HG03066 (cell line): Measurements from ENCODE around the gene ATP8A2.

ENCODE experiments used
- ATAC-seq: cut with Tn5 transposase; IDR thresholded peaks from one replicate; pipeline ENCODE4 v1.9.1; 2021; ENCODE audit warnings: low read depth; ENCODE audit not compliant: unreplicated experiment

ATP8A2 gene

DNA sequence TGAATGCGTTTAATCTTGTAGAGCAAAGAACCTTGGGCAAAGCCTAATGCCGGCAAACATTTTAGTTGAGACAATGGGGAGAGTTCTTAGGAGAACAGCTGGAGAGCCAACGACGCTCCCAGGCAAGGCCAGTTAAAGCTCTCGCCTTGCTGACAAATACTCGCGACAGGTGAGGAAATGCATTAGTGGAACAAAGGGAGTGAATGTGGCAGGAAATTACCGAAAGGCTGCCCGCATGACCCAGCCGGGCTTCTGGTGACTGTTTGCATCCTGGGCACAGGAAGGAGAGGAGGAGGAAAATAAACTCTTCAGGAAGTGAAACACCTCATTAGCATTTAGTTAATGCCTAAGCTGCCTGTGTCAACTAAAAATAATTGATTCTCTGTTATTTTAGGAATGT, 605.4 kb downstream of the ATP8A2 start:
- no peak for ATAC-seq

DNA sequence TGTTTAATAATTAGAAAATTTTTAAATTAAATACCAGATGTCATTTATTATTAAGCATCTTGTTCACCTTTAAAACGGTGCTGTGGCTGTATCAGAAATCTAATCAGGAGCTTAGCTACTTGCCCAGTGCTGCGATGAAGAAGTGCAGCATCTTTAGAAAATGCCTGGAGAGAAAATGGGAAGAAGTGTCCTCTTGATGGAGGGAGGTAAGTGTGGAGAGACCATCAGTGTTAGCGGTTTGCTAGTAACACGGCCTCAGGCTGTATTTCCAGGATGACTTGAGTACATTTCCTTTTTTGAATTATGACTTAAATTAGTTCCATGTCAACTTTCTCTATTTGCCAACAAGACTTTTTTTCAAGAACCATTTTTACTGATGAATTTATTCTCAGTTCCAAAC, 605.9 kb downstream of the ATP8A2 start:
- ATAC-seq: no peak

DNA sequence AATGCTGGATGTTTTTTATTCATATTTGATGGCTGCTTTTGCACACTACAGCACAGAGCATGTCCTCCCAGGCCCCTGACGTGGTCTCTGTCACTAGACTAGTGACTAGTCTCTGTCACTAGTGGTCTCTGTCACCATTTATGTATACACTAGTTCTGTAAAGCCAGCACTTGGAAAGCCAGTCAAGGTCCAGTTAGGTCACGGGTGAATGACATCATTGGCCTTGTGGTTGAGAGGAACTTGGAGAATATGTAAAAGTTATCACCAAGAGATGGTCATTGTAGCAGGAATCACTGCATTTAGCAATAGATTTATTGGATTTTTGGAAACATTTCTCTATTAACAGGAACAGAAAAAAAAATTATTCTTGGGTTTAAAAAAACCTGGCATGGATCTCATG, 607.2 kb downstream of the ATP8A2 start:
- ATAC-seq: no peak

DNA sequence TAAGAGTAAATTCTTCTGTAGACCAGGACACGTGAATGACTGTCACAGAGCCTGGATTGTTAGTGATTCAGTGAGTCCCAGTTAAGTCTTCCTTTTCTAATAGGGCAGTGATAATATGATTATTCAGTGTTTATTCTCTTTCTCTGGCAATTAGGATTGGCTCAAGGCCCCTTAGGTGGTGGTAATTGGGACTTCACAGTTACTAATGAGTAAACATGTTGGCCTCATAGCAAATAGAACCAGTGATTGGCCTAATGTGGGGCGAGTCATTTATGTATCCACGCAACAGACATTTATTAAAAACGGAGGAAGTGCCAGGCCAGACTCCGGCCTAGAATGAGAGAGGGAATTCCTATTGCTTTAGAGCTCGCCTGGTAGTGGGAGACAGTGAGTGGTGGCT, 607.6 kb downstream of the ATP8A2 start:
- no peak for ATAC-seq

DNA sequence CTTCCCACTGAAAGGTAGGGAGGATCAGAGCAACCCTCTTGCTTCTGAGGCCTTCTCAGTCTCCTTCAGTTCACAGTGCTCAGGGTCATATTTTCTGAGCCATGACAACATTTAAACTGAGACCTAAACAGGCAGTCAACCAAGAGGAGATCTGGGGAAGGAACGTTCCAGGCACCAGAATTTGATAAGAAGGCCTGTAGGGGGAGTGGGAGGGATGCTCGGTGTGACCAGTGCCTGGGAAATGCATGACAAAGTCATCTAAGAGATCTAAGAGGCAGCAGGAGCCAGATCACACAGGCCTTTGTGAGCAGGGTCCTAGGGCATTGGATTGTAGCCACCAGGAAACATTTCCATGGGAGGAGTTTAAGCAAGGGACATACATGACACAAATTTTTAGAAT, 608.5 kb downstream of the ATP8A2 start:
- ATAC-seq: no peak

DNA sequence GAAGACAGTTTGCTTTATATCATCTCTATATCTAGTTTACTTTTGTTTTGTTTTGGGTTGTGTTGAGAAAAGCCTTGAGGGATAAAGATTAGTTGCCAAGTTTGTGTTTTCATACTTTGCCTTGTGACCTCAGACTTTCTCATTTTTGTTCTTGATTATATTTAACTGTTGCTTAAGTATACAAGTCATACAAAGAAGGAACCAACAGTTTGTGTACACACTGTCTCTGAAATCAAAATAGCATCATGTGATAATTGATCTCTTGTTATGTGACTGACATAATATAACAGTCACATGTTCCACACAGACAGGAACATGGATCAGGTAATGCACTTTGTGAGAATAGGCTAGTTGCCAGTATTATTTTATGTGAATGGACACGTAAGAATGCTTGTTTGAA, 609.3 kb downstream of the ATP8A2 start:
- ATAC-seq: no peak

DNA sequence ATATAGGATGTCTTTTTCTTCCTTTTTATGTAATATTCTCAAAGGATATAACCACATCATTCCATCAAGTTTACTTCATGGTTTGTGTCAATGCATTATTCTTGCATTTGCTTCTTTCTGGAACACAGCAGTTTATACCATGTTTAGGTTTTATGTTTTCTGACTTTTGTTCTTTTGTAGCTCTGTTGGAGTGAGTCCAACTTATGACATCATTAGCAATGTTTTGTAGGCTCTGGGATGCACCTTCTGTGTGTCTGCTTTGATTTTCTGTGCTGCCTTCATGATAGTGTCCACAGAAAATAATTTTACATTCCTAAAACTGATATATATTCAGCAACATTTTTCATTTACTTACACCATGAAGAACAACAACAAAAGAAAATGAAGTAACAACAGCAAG, 611.1 kb downstream of the ATP8A2 start:
- no peak for ATAC-seq

DNA sequence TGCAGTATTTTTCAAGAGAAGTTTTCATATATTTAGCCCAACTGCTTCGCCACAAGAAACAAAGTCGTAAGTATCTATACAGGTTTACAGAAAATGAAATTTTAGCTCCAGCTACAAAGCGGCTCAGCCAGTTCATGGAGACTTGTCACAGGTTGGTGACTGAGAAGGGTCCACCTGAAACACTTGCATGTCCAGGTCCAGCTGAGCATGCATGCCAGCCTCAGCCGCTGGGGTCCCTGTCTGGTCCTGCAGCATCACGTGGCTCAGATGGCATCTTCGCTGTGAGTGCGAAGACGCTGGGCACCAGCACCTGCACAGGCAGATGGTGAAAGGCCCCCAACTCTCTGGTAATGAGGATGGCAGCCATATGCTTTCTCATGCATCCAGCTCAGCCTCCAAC, 616.2 kb downstream of the ATP8A2 start:
- ATAC-seq: no peak

DNA sequence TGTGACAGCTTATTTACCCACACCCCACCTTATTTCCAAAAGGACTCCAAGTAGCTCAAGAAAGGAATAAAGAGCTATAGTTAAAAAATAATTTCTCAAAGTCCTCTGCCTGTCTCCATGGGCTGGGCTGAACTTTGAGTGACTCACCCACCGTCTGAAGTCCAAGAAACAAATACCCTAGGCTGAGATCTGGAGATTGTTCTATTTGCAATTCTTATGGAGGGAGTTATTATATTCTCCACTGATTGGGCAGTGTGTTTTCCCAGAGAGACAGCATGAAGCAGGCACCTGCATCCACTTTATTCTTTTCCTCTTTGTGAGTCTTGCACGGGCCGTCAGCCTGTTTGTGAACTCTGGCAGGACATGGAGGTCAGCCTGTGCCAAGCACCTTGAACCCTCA, 616.9 kb downstream of the ATP8A2 start:
- ATAC-seq: no peak

DNA sequence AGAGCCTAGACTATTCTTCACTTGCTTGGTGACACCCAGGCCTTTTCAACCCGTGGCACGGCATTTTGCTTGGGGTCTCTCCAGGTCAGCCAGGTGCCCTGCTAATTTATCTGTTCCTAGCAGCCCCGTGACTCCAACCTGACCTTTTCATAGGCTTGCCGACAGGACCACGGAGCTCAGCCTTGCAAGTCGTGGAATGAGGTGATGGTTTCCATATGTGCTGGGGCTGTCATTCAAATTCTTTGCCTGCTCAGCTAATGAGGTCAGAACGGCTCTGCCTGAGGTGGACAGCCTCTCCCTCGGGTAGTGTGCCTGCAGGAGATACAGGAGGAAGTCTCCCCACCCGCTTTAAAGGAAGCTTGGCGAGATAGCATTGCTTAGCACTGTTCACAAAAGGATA, 619.0 kb downstream of the ATP8A2 start:
- no peak for ATAC-seq

DNA sequence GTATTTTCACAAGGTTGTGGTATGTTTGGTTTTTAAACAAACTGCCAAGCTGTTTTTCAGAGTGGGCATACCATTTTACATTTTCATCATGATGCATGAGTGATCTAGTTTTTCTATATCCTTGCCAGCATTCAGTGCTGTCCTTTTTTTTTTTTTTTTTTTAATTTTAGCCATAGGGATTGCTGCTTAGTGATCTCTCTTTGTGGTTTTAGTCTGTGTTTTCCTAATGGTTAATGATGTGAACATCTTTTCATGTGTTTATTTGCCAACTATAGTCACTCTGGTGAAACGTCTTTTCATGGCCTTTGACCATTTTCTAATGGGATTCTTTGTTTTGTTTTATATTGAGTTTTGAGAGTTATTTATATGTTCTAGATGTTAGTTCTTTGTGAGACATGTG, 620.3 kb downstream of the ATP8A2 start:
- no peak for ATAC-seq

DNA sequence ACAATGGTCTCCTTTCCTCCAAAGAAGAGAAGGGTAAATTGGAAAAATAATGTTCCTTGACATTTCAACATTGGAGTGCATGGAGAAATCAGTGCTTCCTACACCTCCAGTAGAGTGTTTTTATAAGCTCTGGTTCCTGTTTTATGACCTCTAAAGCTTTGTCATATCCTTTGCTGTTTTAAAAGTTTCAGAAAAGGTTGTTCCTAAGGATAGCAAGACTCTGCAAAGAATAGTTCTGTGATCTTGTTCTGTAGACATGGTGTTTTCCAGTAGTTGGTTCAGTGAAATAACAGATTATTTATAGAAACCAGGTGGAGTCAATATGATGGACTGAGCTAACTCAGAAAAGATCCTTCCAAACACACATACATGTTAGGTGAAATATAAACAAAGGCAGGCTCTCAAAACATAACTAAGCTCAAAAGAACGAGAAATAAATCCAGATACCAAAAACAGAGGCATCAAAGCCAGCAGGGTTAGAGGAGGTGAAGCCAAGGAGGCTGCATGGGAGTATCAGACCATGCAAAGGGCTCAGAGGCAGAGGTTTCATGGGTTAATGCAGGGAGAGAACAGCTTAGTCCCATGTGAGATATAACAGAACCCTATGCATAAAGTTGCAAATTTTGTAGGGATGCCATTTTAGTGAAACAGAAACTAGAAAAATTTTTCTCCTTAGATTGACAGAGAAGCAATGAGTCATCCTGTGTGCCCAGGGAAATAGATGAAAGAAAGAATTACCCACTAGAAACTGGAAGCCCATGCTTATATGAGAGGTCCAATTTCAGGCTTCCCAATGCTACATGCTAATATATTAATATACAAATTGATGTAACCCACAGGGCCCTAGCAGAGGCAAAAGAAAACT, 635.7 kb downstream of the ATP8A2 start:
- ATAC-seq: no peak

DNA sequence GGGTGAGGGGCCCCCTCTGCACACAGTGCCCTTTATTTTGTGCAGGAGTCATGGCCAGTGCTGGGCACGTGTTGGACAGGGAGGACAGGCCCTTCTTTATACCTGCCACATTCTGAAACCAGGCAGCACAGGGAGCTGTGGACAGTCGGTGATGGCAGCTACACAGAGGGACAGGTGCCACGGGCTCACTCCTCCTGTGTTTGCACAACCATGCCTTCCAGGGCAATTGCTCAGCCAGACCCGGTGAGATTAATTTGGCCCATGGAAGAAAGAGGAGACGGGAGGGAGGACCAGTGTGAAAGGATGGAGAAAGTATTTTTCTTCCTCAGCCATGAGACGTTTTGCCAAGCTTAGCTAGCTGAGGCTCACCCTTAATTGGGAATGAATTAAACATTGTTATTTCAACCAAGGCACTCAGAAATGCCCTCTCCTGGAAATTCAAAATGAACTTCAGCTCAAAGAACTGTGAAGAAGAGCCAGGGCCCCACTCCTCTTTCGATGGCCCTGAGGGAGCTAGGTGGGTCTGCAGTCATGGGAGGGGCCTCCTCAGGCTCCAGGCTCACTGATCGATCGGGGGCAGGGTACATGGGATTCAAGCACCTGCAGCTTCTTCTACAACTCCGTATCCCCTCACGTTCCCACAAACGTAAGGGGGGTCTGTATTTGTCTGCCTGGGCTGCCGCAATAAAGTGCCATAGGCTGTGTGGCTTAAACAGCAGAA, 638.9 kb downstream of the ATP8A2 start:
- no peak for ATAC-seq

DNA sequence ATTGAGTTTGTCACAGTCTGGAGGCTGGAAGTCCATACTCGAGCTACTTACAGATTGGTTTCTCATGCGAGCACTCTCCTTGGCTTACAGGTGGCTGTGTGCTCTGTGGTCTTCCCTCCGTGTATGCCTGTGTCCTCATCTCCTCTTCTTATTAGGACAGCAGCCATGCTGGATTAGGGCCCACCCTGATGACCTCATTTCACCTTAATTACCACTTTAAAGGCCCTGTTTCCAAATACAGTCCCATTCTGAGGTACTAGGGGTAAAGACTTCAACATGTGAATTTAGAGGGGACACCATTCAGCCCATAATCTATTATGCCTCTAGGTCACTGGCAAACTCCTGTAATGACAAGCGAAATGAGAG, 639.4 kb downstream of the ATP8A2 start:
- ATAC-seq: no peak

DNA sequence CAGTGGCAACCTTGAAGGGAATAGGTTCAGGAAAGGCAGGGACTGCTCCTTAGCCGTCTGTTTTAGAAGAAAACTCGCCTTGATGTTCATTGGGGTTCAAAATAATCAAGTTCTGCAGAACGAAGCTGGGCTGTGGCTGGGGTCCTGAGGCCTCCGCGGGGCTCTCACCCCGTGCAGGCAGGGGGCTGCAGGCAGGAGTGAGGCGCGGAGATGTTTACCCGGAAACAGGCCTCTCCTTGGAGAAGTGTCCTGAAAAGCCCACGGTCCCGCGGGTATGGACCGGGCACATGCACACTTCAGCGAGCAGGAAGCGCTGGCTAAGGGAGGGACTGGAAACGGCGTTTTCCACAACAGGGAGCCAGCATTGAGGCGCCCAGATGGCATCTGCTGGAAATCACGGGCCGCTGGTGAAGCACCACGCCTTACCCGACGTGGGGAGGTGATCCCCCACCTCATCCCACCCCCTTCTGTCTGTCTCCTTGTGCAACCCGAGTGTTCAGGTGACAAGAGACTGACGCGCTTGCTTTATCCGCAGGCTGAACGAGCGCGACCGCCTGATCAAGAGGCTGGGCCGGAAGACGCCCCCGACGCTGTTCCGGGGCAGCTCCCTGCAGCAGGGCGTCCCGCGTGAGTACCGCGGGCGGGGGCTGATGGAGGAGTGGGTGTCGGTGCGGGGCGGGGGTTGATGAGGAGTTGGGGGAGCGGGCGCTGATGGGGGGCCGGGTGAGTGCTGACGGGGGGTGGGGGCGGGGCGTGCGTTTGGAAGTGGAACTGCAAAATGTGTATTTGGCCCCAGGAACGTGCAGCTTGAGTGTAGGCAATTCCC, 640.4 kb downstream of the ATP8A2 start:
- no peak for ATAC-seq

DNA sequence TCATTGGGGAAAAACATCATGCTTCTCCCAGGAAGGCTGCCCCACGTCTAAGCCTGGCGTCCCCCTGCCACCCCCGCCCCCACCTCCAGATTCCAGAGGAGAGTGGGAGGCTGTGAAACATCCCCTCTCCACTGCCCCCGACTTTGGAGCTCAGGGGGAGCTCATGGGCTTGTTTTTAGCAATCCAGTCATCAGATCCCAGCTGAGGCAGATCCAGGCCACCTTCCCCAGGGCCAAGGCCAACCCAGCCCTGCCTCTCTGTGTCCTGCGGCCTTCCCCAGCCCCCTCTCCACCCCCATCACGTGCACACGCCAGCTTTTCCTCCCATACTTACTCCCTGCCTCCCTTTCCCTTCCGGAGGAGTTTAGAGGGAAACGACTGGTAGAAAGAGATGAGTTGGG, 641.2 kb downstream of the ATP8A2 start:
- ATAC-seq: no peak

DNA sequence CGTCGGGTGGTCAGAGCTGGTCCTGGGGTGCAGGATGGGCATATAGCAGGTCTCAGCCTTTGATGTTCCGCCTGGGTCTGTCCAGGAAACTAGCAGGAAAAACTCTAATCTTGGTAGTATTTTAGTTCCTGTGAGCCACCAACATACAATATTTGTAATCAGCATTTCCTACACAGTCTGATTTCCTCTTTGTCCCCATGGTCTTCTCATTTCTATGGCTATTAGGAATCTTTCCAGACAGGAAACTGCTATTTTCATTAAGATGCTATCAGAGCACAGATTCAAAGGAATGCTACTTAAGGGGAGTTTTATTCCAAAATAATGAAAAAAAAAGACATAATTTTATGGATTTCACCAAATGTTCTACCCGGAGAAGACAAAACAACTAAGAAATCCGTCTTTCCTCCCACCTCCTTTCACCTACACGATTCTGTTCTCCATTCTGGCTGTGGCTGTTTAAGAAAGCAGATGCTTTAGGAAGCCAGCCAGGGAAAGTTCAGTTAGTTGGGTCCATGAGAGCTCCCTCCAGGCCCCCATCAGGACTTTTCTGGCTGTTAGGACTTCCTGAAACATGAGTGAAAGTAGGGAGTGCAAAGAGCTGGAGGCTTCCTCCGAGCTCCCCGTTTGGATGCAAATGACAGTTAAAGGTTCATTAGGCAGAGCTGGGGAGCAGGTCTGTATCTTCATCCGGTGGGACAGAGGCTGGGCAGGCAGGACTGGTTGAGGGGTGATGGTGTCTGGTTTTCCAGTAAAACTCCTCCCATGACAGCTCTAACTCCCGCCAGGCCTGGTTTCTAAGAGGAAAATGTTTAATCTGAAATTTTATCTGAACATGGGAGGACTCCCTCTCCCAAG, 643.7 kb downstream of the ATP8A2 start:
- ATAC-seq: no peak

DNA sequence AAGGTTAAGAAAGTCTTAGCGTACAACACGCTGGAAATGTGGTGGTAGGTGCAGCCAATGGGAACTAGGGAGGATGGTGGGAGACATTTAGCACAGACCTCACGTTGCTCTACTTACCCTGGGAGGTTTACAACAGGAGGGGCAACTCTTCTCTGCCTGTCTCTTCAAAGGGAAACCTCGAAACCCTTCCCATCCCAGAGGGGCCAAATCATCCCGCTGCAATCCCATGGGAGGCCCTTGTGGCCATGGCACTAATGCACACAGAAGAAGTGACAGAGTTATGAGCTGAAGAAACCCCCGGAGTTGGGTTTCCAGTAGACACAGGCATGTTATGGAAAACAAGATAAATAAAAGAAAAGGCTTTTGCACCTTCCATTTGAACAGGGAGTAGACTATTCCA, 644.4 kb downstream of the ATP8A2 start:
- no peak for ATAC-seq

DNA sequence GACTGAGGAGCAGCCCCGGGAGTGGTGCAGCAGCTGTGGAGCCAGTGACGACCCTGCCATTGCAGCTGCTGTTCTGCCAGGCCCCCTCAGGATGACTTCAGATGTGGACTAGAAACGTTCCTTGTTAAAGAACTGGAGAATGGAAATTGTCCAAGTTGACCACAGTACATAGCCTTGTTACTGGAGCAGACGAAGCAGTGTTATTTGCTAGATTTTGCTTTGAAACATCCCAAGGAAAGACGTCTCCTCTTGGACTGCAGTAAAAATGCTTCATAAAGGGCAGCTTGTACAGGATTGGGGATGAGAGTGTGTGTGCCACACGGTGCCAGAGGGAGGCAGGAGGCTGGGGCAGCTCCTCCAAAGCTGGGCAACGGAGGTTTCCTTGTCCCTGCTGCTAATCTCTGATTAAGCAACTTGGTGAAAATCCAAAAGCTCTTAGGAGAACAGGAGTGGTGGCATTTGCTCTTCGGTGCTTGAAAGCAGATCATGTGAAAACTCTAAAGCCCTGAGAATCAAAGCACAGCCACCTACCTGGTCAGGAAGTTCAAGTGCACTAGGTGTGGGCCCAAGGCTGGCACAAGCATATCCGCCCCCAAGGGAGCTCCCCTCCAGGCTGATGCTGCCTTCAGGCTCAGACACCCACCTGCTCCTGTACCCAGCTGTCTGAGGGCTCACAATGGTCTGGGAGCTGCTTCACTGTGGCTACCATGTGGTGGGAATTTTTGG, 645.6 kb downstream of the ATP8A2 start:
- no peak for ATAC-seq
